GM19455 (cell line): Measurements from ENCODE around the gene LRRN3.
A peak's percentile ranks its signal among the peaks of the same experiment; 100 is the strongest.

Source experiments
- ATAC-seq: cut with Tn5 transposase; IDR thresholded peaks from one replicate; pipeline ENCODE4 v1.9.1; 2021; ENCODE audit not compliant: unreplicated experiment

The LRRN3 gene

DNA sequence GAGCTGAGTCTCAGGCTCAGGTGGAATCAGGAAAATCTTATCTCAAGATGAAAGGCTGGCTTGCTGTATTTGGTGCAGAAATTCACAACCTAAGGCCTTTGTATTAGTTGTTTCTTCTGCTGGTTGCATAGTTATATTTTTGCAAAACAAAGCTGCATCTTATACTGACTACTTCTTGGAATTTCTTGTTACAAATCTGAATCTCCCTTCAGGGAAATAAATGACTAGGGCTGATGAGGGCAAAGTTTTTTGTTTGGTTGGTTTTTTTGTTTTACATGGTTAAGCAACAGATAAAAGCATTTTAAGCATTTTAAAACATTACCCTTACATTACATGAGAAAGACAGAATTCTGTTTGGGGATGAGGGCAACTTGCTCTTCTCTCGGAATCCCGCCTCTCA is 13.9 kb upstream of the LRRN3 start:
- ATAC-seq = no peak

GRCh38 chr7:111080495-111081105 is 10.3 kb upstream of the LRRN3 start:
- ATAC-seq = peak; percentile 26

DNA sequence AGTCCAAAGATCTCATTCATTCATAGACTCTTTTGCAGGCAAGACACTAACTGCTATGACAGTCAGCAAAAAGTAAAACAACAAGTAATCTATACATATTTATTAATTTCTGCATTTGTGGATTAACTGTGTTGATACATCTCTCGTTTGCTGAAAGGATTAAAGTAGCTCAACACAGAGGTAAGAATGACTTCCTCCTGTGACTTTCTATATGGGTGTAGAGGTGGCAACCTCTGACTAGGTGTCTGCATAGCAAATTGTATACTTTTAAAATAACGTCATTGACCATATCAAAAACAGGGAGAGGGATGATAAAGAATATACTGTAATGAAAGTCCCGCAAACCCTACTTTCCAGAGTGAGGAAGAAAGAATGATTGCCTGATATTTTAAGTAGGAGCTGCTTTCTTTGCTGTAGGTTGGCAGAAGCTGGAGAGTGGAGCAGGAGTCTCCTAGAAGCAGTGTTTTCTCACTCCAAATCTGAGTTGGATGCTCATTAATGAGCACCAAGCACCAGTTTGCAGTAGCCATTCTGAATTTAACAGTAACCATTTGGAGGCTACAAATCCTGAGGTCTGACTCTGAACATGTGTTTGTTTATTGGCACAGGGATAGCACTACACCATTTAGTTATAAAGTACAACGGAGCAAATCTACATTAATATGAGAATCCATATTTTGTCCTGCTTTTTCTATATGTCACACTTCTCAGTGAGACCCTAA is 9.2 kb upstream of the LRRN3 start:
- no peak for ATAC-seq

DNA sequence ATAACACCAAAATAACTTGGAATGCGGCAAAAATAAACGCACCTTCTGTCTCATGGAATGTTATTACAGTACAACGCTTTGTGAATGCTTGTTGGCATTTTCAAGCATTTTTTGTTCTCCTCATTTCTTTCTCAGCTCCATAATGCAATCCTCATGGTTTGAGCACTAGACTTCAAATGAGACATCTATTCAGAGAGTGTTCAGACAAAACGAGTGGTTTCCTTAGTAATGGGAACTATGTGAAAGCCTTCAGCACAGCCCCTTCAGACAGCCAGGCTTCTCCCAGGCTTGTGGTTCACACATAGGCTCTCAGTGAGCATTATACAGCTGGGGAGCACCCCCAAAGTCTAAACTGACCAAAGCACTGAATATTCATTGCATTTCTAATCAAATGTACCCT is 8.6 kb upstream of the LRRN3 start:
- ATAC-seq = no peak

DNA sequence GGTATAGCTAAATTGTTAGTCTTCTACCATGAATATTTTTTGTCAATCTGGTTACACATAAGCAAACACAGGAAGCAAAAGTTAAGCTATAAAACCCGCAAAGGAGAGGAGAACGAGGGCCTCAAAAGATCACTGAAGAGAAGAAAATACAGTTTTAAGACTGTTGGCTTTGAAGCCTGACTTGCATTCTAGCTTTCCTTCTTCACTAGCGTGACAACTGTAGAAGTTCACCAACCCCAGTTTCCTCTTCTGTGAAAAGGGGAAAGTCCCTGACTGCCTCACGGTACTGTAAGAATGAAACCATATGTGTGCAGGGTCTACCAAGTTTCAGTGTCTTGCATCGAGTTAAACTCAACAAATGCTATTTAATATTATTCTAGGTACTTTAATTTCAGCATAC is 7.5 kb upstream of the LRRN3 start:
- peak; percentile 99 for ATAC-seq

GRCh38 chr7:111085356-111085755 is 5.6 kb upstream of the LRRN3 start:
- no peak for ATAC-seq

DNA sequence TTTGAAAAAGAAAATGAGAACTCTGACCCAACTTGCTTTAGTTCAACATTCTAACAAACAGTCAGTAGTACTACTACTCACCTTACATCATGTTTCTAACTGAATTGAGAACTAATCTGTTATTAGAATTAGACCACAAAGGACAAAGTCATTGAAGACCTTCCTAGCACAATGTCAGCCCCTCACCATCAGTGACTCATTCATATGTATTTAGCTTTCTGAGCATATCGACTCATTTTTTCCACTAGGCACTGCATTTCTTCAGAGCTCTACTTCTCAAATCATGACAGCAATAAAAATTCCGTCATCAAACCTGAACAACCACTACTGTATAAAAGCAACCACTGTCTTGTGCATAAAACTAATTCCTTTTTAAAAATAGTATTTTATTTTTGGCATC is 4.4 kb upstream of the LRRN3 start:
- no peak for ATAC-seq

GRCh38 chr7:111088328-111088727 is 2.6 kb upstream of the LRRN3 start:
- no peak for ATAC-seq

DNA sequence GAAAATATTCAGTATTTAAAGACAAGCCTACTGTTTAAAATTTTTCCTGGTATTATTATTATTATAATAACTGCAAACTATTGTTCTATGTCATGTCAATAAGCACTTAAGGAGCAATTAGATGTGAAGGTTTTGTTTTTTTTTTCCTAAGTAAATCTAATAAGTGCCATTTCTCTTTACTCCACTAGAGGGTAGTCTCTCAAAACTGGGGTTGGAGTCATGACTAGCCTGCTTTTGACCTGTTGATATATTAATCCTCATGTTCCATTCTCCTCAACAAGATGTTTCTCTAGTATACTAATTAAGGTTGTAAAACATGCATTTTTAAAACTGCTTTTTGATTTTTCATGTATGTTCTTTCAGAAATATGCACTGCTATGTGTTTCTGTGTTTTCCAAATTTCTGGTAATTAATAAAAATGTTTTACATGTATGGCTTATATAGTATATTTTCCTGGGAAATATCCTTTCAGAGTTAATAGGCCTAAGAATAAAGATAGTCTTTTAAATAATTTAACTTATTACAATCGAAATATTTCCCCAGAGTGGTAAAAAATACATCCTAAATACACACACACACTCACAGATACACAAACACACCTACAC is 1.0 kb upstream of the LRRN3 start:
- ATAC-seq = no peak

DNA sequence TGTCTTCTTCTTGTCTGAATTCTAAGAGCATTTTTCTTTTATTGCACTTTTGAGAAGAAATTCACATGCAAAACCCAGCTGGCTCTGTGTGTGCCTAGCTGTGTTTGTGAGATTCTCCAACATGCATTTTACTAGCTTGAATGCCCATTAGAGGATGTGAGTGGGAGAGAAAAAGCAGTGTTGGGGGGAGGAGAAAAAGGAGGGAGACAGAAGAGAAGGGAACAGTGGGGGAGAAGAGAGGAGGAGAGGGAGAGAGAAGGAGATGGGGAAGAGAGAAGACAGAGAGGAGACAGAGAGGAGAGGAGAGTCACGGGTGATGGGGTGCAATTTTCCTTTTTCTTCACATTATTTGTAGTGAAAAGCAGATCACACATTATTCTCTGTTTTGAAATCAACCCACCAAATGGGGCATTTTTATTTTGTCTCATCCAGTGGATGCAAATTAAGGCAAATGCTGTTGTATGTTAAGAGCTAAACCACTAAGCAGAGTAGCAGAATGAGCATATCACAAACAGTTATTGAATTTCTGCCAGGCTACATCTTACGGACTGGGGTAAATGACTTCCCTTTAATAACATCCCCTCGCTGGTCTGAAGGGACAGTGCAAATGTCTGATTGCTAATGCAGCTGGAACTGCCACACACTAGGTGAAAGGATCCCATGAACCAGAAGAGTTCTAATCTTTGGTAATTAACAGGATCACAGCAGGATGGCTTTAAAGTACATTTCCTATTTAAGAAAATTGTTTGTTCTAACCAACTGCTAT is 849 bp downstream of the LRRN3 start:
- no peak for ATAC-seq

DNA sequence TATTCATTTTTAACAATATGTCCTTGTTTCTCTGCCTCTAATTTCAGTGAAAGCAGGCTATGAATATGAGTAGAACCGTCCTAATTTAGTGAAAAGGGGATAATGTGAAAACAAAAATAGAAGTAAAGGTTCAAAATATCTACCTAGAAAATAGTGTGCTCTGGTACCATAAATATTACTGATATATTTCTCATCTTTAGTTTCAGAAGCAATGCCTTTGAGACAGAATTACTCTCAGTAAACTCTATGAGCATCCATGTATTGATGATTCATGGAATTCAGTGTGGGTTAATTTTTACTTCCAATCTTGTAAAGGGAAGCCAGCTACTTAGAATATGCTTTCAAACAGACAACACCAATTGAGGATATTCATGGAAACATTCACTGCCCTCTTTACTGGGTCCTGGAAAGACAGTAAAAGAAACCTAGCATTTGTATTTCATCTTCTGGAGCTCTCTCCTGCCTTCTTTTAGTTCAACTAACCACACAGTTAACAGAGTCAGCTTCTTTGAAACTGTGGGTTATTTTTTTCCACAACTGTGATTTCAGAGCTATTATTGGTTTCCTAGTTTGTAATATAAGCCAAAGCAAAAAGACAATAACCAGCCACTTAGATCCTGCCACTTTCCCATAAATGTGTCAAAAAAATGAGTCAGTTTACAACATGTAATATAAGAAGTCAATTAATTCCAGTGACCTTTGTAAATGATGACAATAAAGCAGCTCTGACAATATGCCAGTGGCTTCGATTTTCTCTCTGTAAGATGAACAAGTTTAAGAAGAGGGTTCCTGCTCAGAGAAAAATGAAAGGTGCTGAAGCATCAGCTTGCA is 1.7 kb downstream of the LRRN3 start:
- peak; percentile 62 for ATAC-seq

GRCh38 chr7:111093496-111093895 is 2.6 kb downstream of the LRRN3 start:
- ATAC-seq = no peak

DNA sequence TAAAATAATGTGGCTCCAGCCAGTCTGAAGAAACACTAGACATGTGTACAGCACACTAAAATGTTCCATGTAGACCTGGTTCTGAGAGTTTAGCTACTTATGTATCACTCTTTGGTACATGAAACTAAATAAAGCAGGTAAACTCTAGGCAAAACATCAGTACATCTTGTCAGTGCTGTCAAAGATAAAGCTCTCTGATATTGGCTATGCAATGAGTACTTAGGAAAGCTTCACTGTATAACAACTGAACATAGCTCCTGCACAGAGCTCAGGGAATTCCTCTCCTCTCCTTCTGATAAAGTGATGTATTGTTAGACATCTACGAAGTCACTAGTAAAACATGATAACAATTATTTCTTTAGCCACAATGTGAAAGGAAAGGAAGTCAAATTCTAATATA is 3.5 kb downstream of the LRRN3 start:
- ATAC-seq = no peak

- no peak for ATAC-seq
Measured at GRCh38 chr7:111096997-111097396, 6.1 kb downstream of the LRRN3 start.

- ATAC-seq = peak; percentile 65
Measured at GRCh38 chr7:111098011-111098925, 7.3 kb downstream of the LRRN3 start.

DNA sequence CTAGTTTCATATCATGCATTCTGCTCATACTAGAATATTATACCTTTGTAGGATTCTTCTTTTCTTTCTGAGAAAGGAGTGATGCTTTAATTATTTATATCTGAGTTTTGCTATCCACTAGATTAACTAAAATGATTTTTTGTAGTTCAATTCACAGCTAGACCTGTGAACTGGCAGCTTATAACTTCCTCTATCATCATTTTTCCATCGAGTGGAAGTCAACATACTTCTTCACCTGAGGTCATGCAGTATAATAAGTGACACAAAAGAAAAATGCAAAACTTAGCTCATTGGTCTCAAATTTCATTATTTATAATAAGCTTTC is 8.0 kb downstream of the LRRN3 start:
- ATAC-seq = no peak

DNA sequence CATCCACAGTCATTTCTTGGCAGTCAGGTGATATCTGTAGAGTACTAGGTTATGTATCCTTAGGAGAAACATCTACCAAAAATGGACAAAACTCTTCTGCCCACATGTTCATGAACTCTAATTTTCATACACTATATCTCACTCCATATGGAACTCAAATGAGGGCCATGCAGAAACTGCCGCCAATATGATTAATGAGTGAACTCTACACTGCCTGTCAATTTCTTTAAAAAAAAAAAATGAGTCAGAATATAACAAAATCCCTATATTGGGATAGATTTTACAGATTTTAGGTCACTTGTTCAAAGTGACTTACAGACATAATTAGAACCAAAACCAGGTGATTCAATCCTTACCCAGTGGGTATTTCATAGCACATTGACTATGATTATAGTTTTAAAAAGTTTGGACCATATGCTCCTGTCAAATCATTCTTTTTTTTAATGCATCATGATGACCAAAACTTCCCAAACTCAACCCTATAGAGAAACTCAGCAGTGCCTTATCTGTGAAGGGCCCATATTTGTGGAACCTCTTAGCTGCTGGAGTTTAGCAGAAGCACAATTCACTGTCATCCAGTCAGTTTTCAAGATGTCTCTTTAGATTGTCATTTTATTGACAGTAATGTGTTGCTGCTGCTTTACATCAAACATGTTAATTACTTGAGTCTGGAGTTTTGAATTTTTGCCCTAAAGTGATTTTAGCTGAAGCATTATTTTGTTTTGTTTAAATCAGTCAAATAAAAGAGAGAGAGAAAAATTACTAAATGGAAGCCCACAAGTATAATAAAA is 11.1 kb downstream of the LRRN3 start:
- no peak for ATAC-seq

DNA sequence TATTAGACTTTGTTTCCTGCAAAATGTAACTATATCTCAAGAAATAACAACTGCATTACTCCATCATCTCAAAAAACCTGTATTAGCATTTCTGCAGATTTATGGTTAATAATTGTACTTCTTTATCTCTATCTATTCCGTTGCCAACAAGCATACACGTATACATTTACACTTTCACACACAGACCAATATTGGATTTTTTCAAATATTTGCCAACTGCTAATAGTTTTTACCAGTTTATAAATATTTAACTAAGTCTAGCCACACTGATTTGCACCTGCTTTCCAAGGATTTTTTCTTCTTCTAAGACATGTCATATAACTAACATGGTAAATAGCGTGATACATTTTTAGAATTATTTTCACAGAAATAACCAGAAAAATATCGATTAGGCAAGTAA is 12.2 kb downstream of the LRRN3 start:
- no peak for ATAC-seq

- peak; percentile 63 for ATAC-seq
Measured at GRCh38 chr7:111103678-111104274, 12.8 kb downstream of the LRRN3 start.
